GM12878 (cell line): Measurements from ENCODE around the gene HSPB7.

Experiments
- ASH2L ChIP-seq: fragments of 300-600, 200-600 bp; sonication (generic); IDR thresholded peaks from 2 replicates; pipeline ENCODE4 v1.6.1; 2017; ENCODE audit warnings: low read depth, mild to moderate bottlenecking, borderline replicate concordance
- BHLHE40 ChIP-seq, 2 experiments: fragments of 450-650 bp in 1 of 2; IDR thresholded peaks; 2 replicates each; pipeline ENCODE4 v1.6.1; 2011 to 2017; ENCODE audit warnings: low read depth in 2 of 2, borderline replicate concordance in 1 of 2, improper control_type of control experiment in 1 of 2, low read length in 1 of 2, mild to moderate bottlenecking in 1 of 2
- CHD4 ChIP-seq: fragments of 200-600 bp; sonication (generic); IDR thresholded peaks from 2 replicates; pipeline ENCODE4 v1.6.1; 2016; ENCODE audit warnings: mild to moderate bottlenecking
- IKZF2 ChIP-seq, 2 experiments: fragments of 450-650 bp; IDR thresholded peaks; 2 replicates each; pipeline ENCODE4 v1.6.1; 2017; ENCODE audit warnings: mild to moderate bottlenecking in 2 of 2, moderate library complexity in 2 of 2
- JUNB ChIP-seq: IDR thresholded peaks from 2 replicates; pipeline ENCODE4 v1.6.1; 2016; ENCODE audit warnings: antibody characterized with exemption, mild to moderate bottlenecking
- POLR2A ChIP-seq: IDR thresholded peaks from 2 replicates; pipeline ENCODE4 v1.6.1; 2011; ENCODE audit warnings: low read depth, mild to moderate bottlenecking, low read length
- POLR2AphosphoS5 ChIP-seq: IDR thresholded peaks from 2 replicates; pipeline ENCODE4 v1.6.1; 2011; ENCODE audit warnings: mild to moderate bottlenecking, low read length, inconsistent platforms
- TCF12 ChIP-seq: IDR thresholded peaks from 2 replicates; pipeline ENCODE4 v1.6.1; 2011; ENCODE audit warnings: low read depth, mild to moderate bottlenecking, low read length
- TF ChIP-seq, protein P1 (sequence below), 3 experiments: IDR thresholded peaks in 2 of 3; conservative IDR thresholded peaks in 1 of 3; 2 replicates each; pipeline ENCODE4 v1.5.1; 2011; ENCODE audit warnings: low read depth in 3 of 3, low read length in 3 of 3, mild to moderate bottlenecking in 3 of 3, control low read depth in 2 of 3, moderate library complexity in 2 of 3, inconsistent platforms in 1 of 3, mixed read lengths in 1 of 3; ENCODE audit not compliant: control insufficient read depth in 2 of 3, insufficient read depth in 1 of 3; ENCODE audit errors: extremely low read depth in 1 of 3
- TF ChIP-seq, protein P2 (sequence below): fragments of 450-650 bp; IDR thresholded peaks from 2 replicates; pipeline ENCODE4 v1.6.1; 2017; ENCODE audit warnings: mild to moderate bottlenecking

- TF ChIP-seq POLR2A: no peak
- TF ChIP-seq ASH2L: no peak
- no peak for TF ChIP-seq IKZF2 (IDR thresholded peaks at IDR 0.05)
- TF ChIP-seq CHD4: no peak
- no peak for TF ChIP-seq TCF12
- no peak for TF ChIP-seq JUNB
- TF ChIP-seq, protein P1, sequence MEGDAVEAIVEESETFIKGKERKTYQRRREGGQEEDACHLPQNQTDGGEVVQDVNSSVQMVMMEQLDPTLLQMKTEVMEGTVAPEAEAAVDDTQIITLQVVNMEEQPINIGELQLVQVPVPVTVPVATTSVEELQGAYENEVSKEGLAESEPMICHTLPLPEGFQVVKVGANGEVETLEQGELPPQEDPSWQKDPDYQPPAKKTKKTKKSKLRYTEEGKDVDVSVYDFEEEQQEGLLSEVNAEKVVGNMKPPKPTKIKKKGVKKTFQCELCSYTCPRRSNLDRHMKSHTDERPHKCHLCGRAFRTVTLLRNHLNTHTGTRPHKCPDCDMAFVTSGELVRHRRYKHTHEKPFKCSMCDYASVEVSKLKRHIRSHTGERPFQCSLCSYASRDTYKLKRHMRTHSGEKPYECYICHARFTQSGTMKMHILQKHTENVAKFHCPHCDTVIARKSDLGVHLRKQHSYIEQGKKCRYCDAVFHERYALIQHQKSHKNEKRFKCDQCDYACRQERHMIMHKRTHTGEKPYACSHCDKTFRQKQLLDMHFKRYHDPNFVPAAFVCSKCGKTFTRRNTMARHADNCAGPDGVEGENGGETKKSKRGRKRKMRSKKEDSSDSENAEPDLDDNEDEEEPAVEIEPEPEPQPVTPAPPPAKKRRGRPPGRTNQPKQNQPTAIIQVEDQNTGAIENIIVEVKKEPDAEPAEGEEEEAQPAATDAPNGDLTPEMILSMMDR (IDR thresholded peaks at IDR 0.05 in 2 of 3, conservative IDR thresholded peaks at IDR 0.05 in 1 of 3; ENCODE audit: control insufficient read depth in 2 of 3, extremely low read depth in 1 of 3, insufficient read depth in 1 of 3, low read depth in 3 of 3, low read length in 3 of 3): no peak
- TF ChIP-seq POLR2AphosphoS5: no peak
- no peak for TF ChIP-seq BHLHE40 (IDR thresholded peaks at IDR 0.05; ENCODE audit: borderline replicate concordance in 1 of 2, low read depth in 2 of 2, low read length in 1 of 2)
- TF ChIP-seq, protein P2, sequence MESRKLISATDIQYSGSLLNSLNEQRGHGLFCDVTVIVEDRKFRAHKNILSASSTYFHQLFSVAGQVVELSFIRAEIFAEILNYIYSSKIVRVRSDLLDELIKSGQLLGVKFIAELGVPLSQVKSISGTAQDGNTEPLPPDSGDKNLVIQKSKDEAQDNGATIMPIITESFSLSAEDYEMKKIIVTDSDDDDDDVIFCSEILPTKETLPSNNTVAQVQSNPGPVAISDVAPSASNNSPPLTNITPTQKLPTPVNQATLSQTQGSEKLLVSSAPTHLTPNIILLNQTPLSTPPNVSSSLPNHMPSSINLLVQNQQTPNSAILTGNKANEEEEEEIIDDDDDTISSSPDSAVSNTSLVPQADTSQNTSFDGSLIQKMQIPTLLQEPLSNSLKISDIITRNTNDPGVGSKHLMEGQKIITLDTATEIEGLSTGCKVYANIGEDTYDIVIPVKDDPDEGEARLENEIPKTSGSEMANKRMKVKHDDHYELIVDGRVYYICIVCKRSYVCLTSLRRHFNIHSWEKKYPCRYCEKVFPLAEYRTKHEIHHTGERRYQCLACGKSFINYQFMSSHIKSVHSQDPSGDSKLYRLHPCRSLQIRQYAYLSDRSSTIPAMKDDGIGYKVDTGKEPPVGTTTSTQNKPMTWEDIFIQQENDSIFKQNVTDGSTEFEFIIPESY: no peak
Observed at GRCh38 chr1:15966956-15967344, 50.9 kb downstream of the HSPB7 start.
